ENCODE measurements around the gene MAP2K5.

- TF ChIP-seq CTCF (IDR thresholded peaks at IDR 0.05), result no peak
- TF ChIP-seq POLR2A (IDR thresholded peaks at IDR 0.05), result no peak
Observed at GRCh38 chr15:67783303-67783702, 240.8 kb downstream of the MAP2K5 start.
